AG04449 (cell line): ENCODE data around the gene APOL1.
"Not testable (repeated sequence)": the region's sequence is repeated elsewhere in the genome, so short reads cannot be mapped to it uniquely, and the experiment has no call there.

Experiments used
- CTCF ChIA-PET: fragments of 350-600 bp; formaldehyde crosslinking; extraction: SDS; loops from one replicate; lab custom pipeline; 2021; ENCODE audit warnings: antibody characterized with exemption; lab: Yijun Ruan, JAX
- POLR2A ChIA-PET: fragments of 400-600, 350-600 bp; formaldehyde crosslinking; extraction: SDS; loops from one replicate; lab custom pipeline; 2020; ENCODE audit warnings: antibody characterized with exemption, inconsistent platforms; lab: Yijun Ruan, JAX
- DNase-seq: peaks from one replicate; pipeline ENCODE4 v3.0.0-alpha.2; 2010; ENCODE audit warnings: low read depth, low spot score
- H3K4me3 ChIP-seq: 2 replicates; pipeline ENCODE4 v1.5.1; 2011; ENCODE audit warnings: low read depth, mild to moderate bottlenecking, control low read depth, low read length
- CTCF ChIP-seq: IDR thresholded peaks from one replicate; pipeline ENCODE4 v1.5.1; 2011; ENCODE audit warnings: mild to moderate bottlenecking, moderate library complexity, low read length, control low read depth, inconsistent platforms; ENCODE audit not compliant: insufficient read depth; ENCODE audit errors: missing control alignments

The APOL1 gene

DNA sequence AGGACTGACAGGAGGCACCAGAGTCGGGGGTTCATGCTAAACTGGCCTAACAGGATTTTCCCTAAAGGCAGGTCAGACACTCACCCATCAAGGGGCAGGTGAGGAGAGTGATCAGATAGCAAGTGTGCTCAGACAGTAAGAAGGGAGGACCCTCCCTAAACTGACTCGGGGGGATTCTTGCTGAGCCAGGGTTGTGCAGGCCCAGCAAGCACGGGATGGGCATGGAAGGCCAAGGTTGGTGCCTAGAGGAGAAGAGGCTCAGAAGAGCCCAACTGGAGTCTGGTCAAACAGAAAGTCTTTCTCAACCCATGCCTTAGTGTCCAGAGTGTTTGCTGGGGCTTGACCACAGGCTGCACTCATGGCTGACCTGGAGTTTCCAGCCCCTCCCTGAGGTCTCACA, 6.2 kb upstream of the APOL1 start:
- ChIA-PET CTCF (interaction anchor here (1.5 kb wide), 1 partner anchor 68 kb away, joined by 3 read pairs; no protein-coding TSS in a partner anchor), POLR2A (no interaction called here)
- DNase-seq: no peak
- no peak overlapping the region for H3K4me3 ChIP-seq
- TF ChIP-seq CTCF: no peak

GRCh38 chr22:36247955-36248354, 5.0 kb upstream of the APOL1 start:
- TF ChIP-seq CTCF: no peak
- no peak for DNase-seq
- ChIA-PET CTCF (interaction anchor here (1.2 to 4.2 kb wide), 2 partner anchors 9 to 11 kb away, joined by 4 to 22 read pairs; partner anchors contain the start of gene APOL2), POLR2A (no interaction called here)
- no peak overlapping the region for H3K4me3 ChIP-seq

GRCh38 chr22:36249160-36249559, 3.8 kb upstream of the APOL1 start:
- H3K4me3 ChIP-seq: no peak overlapping the region
- ChIA-PET POLR2A (no interaction called here), CTCF (interaction anchor here (1.1 to 4.2 kb wide), 3 partner anchors 10 to 12 kb away, joined by 3 to 22 read pairs (median 4); partner anchors contain the start of gene APOL2)
- no peak for TF ChIP-seq CTCF
- DNase-seq: no peak

GRCh38 chr22:36250292-36250960, 2.5 kb upstream of the APOL1 start:
- CTCF ChIA-PET: interaction anchor here (4.2 kb wide), 1 partner anchor 11 kb away, joined by 22 read pairs; the partner anchor contains the start of gene APOL2
- DNase-seq, H3K4me3 ChIP-seq, POLR2A ChIA-PET: not testable (repeated sequence)

DNA sequence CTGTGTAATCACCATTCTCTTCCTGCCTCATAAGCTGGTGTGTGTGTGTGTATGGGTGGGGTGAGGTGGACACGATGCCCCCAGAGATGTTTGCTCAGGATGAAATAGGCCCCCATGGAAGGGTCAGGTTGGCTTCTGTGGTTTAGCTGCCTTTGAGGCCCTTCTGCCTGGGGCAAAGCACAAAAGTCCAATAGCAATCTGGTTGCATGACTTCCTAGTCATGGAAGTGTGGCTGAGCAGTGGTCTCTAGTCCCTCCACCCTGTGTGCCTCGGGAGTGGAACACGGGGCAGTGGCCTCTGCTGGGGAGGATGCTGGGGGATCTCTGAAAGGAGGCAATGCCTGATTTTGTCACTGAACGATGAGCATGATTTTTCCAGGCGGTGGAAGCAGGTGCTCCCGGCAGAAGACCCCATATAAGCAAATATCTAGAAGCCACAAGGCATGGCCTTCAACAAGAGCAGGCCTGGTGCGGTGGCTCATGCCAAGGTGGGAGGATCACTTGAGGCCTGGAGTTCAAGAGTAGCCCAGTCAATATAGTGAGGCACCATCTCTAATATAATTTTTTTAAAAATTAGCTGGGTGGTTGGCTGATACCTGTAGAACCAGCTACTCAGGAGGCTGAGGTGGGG, 839 bp upstream of the APOL1 start:
- DNase-seq, POLR2A ChIA-PET, H3K4me3 ChIP-seq: not testable (repeated sequence)
- CTCF ChIA-PET: interaction anchor here (1.0 to 4.2 kb wide), 3 partner anchors 12 to 14 kb away, joined by 4 to 22 read pairs (median 10); partner anchors contain the start of gene APOL2

DNA sequence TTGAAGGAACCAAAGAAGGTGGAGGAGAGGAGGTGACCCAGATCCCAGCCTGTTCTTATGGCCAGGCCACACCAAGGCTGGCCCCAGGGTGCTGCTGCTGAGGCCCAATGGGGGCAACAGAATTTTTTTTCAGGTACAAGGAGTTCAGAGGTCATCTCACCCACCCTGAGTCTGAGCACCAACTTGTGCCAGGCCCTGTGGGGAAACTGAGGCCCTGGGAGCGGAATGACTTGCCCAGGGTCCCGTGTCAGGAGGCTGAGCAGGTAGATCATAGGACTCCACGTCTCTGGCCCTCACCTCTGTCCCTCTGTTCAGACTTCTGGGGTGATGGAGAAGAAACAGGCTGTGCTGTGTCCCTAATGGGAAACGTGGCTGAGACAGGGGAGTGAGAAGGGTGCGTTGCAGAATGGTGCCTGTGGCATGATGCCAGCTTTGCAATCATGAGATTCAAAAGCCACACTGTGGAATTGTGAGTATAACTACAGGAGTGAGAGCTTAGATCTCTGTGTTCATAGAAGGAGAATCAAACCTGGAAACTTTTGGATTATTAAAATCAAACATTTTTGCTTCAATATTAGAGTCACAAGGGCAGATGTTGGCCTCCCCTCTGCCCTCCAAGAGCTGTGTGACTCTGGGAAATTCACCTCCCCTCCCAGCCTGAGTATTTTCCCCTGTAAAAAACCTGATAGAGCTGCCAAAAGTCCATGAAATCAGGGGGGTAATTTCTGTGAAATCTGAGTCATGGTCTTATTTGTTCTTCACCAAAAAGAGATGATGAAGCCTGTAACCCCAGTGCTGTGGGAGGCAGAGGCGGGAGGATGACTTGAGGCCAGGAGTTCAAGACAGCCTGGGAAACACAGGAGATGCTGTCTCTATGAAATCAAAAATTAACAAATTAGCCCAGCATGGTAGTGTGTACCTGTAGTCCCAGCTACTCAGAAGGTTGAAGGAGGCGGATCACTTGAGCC, 874 bp downstream of the APOL1 start:
- TF ChIP-seq CTCF: no peak
- no peak for DNase-seq
- no peak overlapping the region for H3K4me3 ChIP-seq
- CTCF ChIA-PET: interaction anchor here (0.8 to 1.7 kb wide), 4 partner anchors 14 to 75 kb away, joined by 3 to 10 read pairs (median 4); partner anchors contain the start of gene APOL2
- POLR2A ChIA-PET: interaction anchor here (2.3 kb wide), 1 partner anchor 15 kb away, joined by 6 read pairs; the partner anchor contains the start of gene APOL2

GRCh38 chr22:36255572-36255971, 2.6 kb downstream of the APOL1 start:
- CTCF ChIA-PET: interaction anchor here (1.0 kb wide), 1 partner anchor 20 kb away, joined by 3 read pairs; no protein-coding TSS in a partner anchor
- H3K4me3 ChIP-seq, DNase-seq, POLR2A ChIA-PET: not testable (repeated sequence)
